IPS DF 4.7 (cell line): ENCODE data around the gene SLC47A2.
"Not testable (repeated sequence)": the region's sequence is repeated elsewhere in the genome, so short reads cannot be mapped to it uniquely, and the experiment has no call there.

Source experiments
- DNase-seq: peaks from one replicate; pipeline ENCODE4 v3.0.0-alpha.2; 2013; ENCODE audit warnings: low spot score; ENCODE audit errors: extremely low read depth

SLC47A2 gene

GRCh38 chr17:19671433-19671832 is 45.0 kb downstream of the SLC47A2 start:
- no peak for DNase-seq

GRCh38 chr17:19670908-19671307 is 45.5 kb downstream of the SLC47A2 start:
- DNase-seq, result no peak

- not testable (repeated sequence) for DNase-seq
These were observed 46.7 kb downstream of the SLC47A2 start for GRCh38 chr17:19669680-19670079.

GRCh38 chr17:19664821-19665181 is 51.6 kb downstream of the SLC47A2 start:
- no peak for DNase-seq

- no peak for DNase-seq
These were observed 52.1 kb downstream of the SLC47A2 start for GRCh38 chr17:19664136-19664820.

- DNase-seq, result no peak
These were observed 53.3 kb downstream of the SLC47A2 start for GRCh38 chr17:19663097-19663496.

GRCh38 chr17:19661121-19661520 is 55.3 kb downstream of the SLC47A2 start:
- DNase-seq, result no peak

GRCh38 chr17:19660219-19660870 is 56.0 kb downstream of the SLC47A2 start:
- DNase-seq, result no peak

- DNase-seq, result no peak
These were observed 56.8 kb downstream of the SLC47A2 start for GRCh38 chr17:19659366-19660177.

GRCh38 chr17:19656851-19657581 is 59.4 kb downstream of the SLC47A2 start:
- DNase-seq, result no peak

GRCh38 chr17:19656336-19656735 is 60.0 kb downstream of the SLC47A2 start:
- no peak for DNase-seq

GRCh38 chr17:19654896-19655295 is 61.5 kb downstream of the SLC47A2 start:
- no peak for DNase-seq

GRCh38 chr17:19654342-19654886 is 62.0 kb downstream of the SLC47A2 start:
- DNase-seq, result no peak

- DNase-seq, result no peak
These were observed 63.8 kb downstream of the SLC47A2 start for GRCh38 chr17:19652595-19652994.

- DNase-seq, result no peak
These were observed 64.7 kb downstream of the SLC47A2 start for GRCh38 chr17:19651451-19652238.

- no peak for DNase-seq
These were observed 65.6 kb downstream of the SLC47A2 start for GRCh38 chr17:19650826-19651225.

- no peak for DNase-seq
These were observed 67.2 kb downstream of the SLC47A2 start for GRCh38 chr17:19649274-19649541.

GRCh38 chr17:19648475-19649273 is 67.7 kb downstream of the SLC47A2 start, which contains the start of gene ALDH3A2:
Gene ALDH3A2 (plus strand): TSS chr17:19648751. CDS start chr17:19648972, 221 bp downstream.
- peak; percentile 51 for DNase-seq

- DNase-seq, result peak; percentile 11
These were observed 68.5 kb downstream of the SLC47A2 start for GRCh38 chr17:19647697-19648474.
